AG09319 (cell line): ENCODE data around the gene HOXA6.

Experiments
- DNase-seq: peaks from one replicate; pipeline ENCODE4 v3.0.0-alpha.2; 2010; ENCODE audit warnings: low read depth; ENCODE audit errors: extremely low read depth
- TF ChIP-seq, protein P1 (sequence below): IDR thresholded peaks from 2 replicates; pipeline ENCODE4 v1.5.1; 2011; ENCODE audit warnings: low read depth, mild to moderate bottlenecking, inconsistent platforms, low read length, moderate library complexity

Gene HOXA6

DNA sequence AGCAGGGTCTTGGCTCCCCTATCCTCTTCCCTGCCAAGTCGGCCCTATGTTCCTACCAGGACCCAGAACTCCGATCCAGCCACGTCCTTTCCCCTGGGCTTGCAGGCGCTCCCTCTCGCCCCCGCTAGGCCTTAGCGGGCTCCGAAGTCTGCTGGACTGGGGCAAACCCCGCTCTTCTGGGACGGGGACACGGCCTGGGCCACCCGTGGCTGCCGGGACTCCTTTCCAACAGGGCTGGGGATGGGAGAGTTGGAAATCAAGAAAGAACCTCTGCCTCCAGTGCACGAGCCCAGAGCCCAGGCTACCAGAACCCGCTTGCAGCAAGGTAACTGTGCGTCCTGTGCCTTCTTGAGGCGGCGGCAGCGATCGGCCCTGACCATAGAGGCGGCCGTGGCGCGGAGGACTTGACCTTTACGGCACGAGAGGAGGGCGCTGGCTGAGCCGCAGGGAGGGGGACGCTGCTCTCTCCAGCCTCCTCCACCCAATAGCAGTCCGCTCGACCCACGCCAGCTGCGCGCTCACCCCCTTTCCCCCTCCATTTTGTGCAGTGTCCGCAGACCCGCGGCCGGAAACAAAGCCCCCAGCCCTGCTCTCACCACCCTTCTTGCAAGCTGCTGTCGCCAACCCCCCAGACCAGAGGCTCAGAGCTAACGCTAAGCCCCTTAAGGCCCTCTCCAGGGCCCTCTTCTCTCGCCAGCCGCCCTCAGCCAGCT is 44.4 kb upstream of the HOXA6 start:
- TF ChIP-seq, protein P1, sequence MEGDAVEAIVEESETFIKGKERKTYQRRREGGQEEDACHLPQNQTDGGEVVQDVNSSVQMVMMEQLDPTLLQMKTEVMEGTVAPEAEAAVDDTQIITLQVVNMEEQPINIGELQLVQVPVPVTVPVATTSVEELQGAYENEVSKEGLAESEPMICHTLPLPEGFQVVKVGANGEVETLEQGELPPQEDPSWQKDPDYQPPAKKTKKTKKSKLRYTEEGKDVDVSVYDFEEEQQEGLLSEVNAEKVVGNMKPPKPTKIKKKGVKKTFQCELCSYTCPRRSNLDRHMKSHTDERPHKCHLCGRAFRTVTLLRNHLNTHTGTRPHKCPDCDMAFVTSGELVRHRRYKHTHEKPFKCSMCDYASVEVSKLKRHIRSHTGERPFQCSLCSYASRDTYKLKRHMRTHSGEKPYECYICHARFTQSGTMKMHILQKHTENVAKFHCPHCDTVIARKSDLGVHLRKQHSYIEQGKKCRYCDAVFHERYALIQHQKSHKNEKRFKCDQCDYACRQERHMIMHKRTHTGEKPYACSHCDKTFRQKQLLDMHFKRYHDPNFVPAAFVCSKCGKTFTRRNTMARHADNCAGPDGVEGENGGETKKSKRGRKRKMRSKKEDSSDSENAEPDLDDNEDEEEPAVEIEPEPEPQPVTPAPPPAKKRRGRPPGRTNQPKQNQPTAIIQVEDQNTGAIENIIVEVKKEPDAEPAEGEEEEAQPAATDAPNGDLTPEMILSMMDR, result no peak
- DNase-seq, result no peak

DNA sequence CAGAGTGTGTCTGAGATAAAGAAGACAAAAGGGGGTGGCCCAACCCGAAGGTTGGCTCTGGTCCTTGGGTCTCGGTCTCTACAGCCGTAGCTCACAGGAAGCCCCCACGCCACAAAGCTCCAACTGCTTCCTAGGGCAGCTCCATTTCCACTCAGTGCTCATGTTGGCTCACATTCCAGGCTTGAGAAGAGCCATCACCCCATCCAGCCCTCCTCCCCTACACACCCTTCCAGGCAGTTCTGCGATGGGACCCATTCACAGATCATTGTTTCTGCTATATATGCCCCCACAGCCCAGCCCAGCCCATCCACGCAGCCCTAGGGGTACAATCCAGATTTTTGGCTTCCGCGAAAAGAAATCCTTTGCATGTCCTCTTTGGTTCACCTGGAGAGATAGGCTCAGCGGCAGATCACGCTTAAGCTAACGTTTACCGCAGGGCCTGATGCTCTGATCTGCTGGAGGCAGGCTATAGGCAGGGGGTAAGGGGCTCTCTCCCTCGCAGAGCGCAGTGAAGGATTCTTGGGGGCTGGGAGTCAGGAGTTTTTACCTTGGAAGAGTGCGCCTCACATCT is 43.7 kb upstream of the HOXA6 start:
- TF ChIP-seq, protein P1, result no peak
- no peak for DNase-seq

DNA sequence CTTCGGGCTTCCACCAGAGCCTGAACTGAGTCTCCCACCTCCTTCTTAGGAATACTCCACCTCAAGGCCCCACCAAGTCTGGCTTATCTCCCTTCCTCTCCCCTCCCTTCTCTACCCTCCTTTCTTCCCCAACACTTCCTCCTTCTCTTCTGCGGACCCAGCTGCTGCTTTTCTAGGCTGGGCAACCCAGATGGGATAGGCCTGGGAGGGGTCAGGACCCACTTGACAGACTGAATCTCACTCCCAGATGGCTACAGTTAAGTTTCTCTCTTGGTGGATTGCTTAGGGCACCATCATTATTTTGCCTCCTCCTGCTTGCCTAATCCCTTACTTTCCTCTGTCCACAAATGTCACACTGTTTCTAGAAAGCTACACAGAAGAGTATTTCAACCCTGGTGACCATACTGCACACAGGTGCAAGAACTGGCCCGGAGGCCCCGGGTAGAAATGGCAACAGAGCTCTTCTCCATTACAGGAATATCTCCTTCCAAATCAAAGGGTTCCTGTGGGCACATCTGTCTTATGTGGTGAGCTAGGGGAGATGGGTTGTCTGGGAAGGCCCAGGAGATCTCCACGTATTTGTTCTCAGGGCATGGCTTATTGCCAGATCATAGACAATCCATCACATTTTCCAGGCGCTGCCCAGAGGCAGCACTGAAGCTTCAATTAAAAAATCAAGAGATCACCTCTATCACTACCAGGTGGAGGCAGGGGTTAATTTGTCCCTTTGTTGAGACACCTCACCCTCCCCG is 42.6 kb upstream of the HOXA6 start:
- TF ChIP-seq, protein P1, result no peak

DNA sequence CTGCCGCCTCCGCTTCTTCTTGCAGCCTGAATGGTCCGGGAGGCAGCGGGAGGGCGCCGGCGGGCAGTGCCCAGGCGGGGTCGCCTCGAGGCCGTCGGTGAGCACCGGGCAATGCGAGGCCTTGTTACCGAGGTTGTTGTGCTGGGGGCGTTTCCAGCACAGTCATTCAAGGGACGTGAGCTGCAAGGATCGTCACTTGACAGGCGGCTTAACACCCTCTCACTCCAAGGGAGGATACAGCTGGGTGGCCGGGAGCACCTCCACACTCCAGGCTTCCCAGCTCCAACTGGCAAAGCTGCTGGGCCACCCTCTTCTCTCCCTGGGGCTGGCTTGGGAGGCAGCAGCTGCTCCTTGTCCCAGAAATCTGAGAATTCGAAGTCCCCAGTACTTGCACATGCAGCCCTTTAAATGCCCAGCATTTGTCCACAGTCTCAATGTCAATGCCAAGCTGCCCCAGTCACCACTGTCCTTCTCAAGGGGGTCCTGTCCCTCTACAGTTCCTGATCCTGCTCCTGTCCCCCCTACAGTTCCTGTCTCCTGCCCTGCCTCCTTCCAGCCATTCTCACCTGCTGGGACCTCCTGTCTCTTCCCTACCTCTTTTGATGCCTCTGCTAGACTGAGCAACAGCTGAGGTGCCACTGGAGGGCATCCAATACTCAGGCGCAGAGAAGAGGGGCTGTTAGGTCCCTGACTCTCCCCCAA is 41.9 kb upstream of the HOXA6 start:
- DNase-seq, result no peak
- TF ChIP-seq, protein P1, result no peak

More for the DNA sequence above, 42.6 kb upstream of the HOXA6 start:
- no peak for DNase-seq

DNA sequence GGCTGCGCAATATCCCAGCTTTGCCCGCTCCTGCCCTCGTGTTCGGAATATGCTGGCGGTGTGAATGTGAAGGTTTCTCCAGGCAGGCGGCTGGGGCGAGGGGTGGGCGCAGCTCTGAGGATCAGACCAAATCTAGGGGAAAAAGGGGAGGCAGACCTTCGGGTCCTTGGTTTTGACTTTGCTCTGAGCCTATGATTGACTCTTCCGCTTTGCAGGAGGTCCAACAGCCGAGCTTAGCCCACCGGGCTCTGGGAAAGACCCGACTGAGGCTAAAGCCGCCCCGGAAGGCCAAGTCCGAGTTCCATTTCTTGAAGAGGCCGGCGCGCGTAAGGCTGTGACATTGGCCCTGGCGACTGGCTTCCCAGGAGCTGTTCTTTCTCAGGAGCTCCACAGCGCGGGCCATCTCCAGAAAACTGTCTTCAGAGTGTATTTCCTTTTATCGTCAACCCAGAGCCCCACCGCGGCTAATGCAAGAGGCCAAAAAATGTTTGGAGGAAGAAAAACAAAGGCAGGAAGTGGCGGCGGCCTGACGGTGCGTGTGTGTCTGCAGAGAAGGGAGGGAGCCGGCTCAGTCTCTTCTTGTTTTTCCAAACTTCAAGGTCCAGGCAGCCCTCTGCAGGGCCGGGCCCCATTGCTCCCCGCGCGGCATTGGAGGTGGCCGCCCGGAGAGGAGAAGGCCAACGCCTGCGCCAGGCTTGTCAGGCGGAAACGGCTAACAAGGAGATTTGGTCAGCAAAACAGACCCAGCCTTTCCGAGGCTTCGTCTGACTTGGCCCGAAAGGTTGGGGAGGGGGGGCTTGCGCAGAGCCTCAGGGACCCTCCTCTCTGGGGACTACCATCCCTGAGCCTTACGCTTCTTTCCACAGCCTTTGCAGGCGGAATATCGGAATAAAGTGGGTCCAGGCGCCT is 41.1 kb upstream of the HOXA6 start:
- TF ChIP-seq, protein P1, result no peak
- no peak for DNase-seq

DNA sequence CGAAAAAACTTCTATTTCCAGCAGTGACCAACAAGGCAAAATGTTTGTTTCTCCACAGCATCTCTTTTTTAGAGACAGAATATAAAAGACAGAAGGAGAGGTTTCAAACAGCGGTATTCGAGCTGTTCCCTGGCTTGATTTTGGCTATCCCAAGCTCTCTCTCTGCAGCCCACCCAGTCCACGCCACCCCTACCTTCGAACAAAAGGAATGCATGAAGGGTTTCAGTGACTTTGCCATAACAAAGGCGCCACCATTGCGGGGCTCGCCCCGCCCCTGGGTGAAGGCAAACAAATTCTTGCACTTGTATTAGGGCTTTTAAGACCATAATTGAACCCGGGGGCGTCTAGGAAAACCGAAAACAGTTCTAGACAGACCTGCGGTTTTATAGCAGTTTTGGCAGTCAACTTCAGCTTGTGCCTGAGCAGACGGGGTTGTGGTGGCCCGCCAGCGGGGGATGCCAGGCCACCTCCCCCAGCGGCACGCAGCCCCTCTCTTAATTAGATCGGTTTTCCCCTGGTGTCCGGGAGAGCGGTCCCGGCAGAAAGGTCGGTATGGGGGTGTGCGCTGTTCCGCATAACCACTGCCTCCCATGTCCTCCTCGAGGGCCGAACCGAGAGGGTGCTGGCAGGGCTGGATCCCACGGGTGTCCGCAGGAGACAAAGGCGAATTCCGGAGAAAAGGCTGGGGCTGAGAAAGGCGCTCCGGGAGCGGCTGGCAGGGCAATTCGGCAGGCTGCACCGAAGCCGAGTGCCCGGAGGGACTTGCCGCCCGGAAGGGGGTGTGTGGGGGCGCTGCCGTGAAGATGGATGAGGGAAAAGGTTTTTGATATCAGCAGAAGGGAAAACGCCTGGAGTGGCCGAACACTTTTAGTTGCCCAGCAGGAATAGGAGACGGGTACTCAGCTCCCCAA is 40.2 kb upstream of the HOXA6 start:
- TF ChIP-seq, protein P1, result no peak
- no peak for DNase-seq
